GM13976 (cell line): Measurements from ENCODE around the gene PDCD4.

Source experiments
- DNase-seq: peaks from one replicate; pipeline ENCODE4 v3.0.0; 2012; ENCODE audit warnings: low spot score
- in situ Hi-C: fragments of 300-500 bp; cut with MboI; formaldehyde crosslinking; loops from one replicate; pipeline ENCODE4 v1.12.0; 2022; ENCODE audit warnings: low sequenced_read_pairs, mixed read lengths, inconsistent platforms; ENCODE audit not compliant: unreplicated experiment
- TF ChIP-seq, protein P1 (sequence below): IDR thresholded peaks from 2 replicates; pipeline ENCODE4 v1.5.1; 2012; ENCODE audit warnings: borderline replicate concordance, mild to moderate bottlenecking; ENCODE audit not compliant: insufficient read depth; ENCODE audit errors: extremely low read depth, missing control alignments, control extremely low read depth

The PDCD4 gene

DNA sequence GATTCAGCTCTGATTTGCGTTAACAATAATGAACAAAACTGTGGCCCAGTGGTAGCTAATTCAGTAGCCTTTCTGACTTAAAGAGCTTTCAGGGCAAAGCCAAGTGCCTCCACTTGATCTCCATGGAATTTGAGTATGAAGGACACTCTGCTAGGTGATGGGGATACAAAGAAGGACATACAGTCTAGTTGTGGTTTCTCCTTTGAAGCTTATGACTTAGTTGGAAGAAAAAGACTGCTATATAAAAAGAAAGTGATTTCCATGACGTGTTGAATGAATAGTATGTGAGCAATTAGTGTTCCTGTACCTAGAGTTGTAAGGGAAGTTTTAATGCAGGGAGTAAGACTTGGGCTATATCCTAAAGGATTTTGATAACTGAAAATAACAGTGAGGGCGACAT is 8.3 kb downstream of the PDCD4 start:
- TF ChIP-seq, protein P1, sequence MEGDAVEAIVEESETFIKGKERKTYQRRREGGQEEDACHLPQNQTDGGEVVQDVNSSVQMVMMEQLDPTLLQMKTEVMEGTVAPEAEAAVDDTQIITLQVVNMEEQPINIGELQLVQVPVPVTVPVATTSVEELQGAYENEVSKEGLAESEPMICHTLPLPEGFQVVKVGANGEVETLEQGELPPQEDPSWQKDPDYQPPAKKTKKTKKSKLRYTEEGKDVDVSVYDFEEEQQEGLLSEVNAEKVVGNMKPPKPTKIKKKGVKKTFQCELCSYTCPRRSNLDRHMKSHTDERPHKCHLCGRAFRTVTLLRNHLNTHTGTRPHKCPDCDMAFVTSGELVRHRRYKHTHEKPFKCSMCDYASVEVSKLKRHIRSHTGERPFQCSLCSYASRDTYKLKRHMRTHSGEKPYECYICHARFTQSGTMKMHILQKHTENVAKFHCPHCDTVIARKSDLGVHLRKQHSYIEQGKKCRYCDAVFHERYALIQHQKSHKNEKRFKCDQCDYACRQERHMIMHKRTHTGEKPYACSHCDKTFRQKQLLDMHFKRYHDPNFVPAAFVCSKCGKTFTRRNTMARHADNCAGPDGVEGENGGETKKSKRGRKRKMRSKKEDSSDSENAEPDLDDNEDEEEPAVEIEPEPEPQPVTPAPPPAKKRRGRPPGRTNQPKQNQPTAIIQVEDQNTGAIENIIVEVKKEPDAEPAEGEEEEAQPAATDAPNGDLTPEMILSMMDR, result no peak
- no peak for DNase-seq
- in situ Hi-C loops, result loop anchor here (25.0 kb wide), 2 partner anchors 268 to 568 kb away; partner anchors contain the start of gene SMNDC1

DNA sequence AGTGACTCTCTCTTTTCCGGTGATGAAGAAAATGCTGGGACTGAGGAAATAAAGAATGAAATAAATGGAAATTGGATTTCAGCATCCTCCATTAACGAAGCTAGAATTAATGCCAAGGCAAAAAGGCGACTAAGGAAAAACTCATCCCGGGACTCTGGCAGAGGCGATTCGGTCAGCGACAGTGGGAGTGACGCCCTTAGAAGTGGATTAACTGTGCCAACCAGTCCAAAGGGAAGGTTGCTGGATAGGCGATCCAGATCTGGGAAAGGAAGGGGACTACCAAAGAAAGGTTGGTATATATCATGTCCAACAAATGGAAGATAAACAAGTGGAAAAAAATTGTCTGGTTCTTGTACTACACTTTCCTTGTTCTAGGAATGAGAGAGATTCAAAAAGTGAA is 9.5 kb downstream of the PDCD4 start:
- in situ Hi-C loops, result loop anchor here (25.0 kb wide), 2 partner anchors 269 to 569 kb away; partner anchors contain the start of gene SMNDC1
- no peak for DNase-seq

DNA sequence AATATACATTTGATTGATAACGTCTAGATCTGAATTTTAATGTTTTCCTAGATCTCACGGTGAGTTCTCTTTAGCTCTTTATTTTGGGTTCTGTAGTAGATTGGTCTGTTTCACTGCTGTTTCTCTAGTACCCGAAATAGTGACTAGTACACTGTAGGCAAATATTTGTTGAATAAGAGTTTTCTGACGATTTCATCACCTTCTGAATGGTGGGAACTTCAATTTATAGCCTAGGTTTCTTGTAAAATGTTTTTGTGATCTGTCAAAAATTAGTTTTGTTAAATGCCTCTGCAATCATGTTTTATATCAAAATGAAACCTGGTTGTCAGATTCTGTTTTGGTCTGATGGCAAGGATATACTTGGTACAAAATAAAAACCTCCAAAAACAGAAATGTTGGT is 10.2 kb downstream of the PDCD4 start:
- in situ Hi-C loops, result loop anchor here (25.0 kb wide), 2 partner anchors 270 to 570 kb away; partner anchors contain the start of gene SMNDC1
- no peak for DNase-seq
- TF ChIP-seq, protein P1, result no peak

More for the DNA sequence above, 9.5 kb downstream of the PDCD4 start:
- TF ChIP-seq, protein P1, result no peak

DNA sequence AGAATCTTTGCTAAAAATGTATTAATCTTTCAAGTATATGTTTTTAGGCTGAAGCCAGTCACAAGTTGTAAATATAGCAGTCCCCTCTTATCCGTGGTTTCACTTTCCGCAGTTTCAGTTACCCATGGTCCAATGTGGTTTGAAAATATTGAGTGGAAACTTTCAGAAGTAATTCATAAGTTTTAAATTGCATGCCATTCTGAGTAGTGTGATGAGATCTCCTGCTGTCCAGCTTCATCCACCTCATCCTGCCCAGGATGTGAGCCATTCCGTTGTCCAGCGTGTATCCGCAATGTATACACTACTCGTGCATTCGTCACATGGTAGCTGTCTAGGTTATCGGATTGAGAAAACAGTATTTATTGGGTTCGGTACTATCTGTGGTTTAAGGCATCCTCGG is 12.2 kb downstream of the PDCD4 start:
- in situ Hi-C loops, result loop anchor here (25.0 kb wide), 2 partner anchors 272 to 572 kb away; partner anchors contain the start of gene SMNDC1
- TF ChIP-seq, protein P1, result no peak
- no peak for DNase-seq

DNA sequence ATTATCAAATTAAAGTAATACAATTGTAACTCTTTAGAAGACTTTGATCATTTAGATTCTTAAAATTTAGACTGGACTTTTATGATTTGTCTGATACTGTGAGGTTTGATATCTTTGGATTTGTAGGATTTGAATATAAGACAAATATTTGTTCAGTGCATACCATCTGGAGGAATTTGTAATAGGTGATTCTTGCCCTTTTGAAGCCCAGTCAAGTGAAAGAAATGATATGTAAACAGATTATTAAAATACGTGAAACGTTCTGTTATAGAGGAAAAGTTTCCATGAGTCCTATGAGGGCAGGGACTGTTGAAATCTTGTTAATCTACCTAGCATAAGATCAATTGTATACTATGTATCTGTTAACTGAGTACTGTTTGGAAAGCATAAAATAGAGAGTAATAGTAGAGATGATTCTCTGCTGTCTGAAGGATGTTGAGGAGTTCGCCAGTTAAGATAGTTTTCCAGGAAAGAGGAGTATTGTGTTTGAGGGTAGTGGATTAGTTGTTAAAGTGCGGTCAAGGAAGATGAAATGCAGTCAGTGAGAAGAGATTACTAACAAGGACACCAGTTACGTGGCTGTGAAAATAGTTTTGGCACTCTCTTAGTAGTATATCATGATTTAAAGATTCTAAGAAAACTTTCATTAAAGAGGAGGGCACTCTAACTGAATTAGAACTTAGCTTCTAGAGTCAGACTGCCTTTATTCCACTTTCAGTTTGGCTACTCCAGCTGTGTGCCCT is 14.4 kb downstream of the PDCD4 start:
- DNase-seq, result no peak
- in situ Hi-C loops, result loop anchor here (25.0 kb wide), 2 partner anchors 274 to 574 kb away; partner anchors contain the start of gene SMNDC1
- TF ChIP-seq, protein P1, result no peak

DNA sequence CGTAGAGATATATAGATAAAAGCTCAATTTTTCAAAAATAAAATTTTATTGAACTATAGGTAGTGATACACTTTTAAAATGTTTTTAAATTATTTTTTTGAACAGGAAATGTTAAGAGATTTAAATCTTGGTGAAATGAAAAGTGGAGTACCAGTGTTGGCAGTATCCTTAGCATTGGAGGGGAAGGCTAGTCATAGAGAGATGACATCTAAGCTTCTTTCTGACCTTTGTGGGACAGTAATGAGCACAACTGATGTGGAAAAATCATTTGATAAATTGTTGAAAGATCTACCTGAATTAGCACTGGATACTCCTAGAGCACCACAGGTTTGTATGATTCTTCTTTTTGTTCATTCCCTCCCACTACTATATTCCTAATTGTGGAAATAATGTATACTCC is 15.8 kb downstream of the PDCD4 start:
- TF ChIP-seq, protein P1, result no peak
- in situ Hi-C loops, result loop anchor here (25.0 kb wide), 2 partner anchors 275 to 575 kb away; partner anchors contain the start of gene SMNDC1
- no peak for DNase-seq
